HCT116 (cell line): ENCODE data around the gene MAP3K12. TPM values are rescaled to one million over a fixed set of nuclear protein-coding genes. Genes with fewer than 3 reads are reported as not detected.

Source experiments
- ATAC-seq: fragments of 200-7000 bp; cut with Tn5 transposase; 2 replicates; pipeline ENCODE4 v1.9.1; 2020; ENCODE audit warnings: mild to moderate bottlenecking, moderate library complexity
- BruUV-seq: library from RNA; stranded (reverse); fragments of 400-500 nt; replicated peaks from 2 replicates; lab custom pipeline; 2021; lab: Mats Ljungman, UMichigan
- CTCF ChIA-PET: fragments of 300-600 bp; sonication (Branson Sonifier 250); formaldehyde crosslinking; loops from one replicate; lab custom pipeline; 2021; ENCODE audit warnings: antibody characterized with exemption; lab: Charles Lee
- POLR2A ChIA-PET: fragments of 300-600, 350-600 bp; sonication (Branson Sonifier 250); formaldehyde crosslinking; loops from one replicate; lab custom pipeline; 2021; ENCODE audit warnings: antibody characterized with exemption; lab: Charles Lee
- RAD21 ChIA-PET, 2 experiments: fragments of 300-600 bp; sonication (Branson Sonifier 250); formaldehyde crosslinking; loops; one replicate each; lab custom pipeline; 2023; ENCODE audit warnings: low total read pairs in 2 of 2; ENCODE audit not compliant: uncharacterized antibody in 2 of 2, unreplicated experiment in 2 of 2, low non-redundant PET in 1 of 2; lab: Charles Lee
- DNase-seq: peaks from one replicate; pipeline ENCODE4 v3.0.0-alpha.2; 2010; ENCODE audit warnings: low read depth, low spot score
- H2AFZ ChIP-seq: fragments of 200-600 bp; shearing (Covaris generic), sonication (generic); 2 replicates; pipeline ENCODE4 v1.6.1; 2017; ENCODE audit warnings: low read depth, mixed run types, mixed read lengths, antibody characterized with exemption, low read length; ENCODE audit not compliant: poor library complexity, severe bottlenecking
- H3K27ac ChIP-seq: 2 replicates; pipeline ENCODE4 v1.5.1; 2012; ENCODE audit warnings: low read depth, low read length
- H3K27me3 ChIP-seq: fragments of 200-600 bp; sonication (generic); 2 replicates; pipeline ENCODE4 v1.6.1; 2016; ENCODE audit warnings: mixed run types, low read length, mixed read lengths; ENCODE audit not compliant: insufficient read depth
- H3K36me3 ChIP-seq, 2 experiments: fragments of 200-500 bp in 1 of 2; fragments of 200-600 bp in 1 of 2; sonication (Bioruptor generic) in 1 of 2; sonication (generic) in 1 of 2; 2 replicates each; pipeline versions ENCODE4 v1.5.1 to v1.6.1; 2014 to 2016; ENCODE audit warnings: low read length in 2 of 2, inconsistent platforms in 1 of 2, mixed read lengths in 1 of 2, mixed run types in 1 of 2; ENCODE audit not compliant: insufficient read depth in 2 of 2, control insufficient read depth in 1 of 2
- H3K4me1 ChIP-seq, 2 experiments: fragments of 200-600 bp in 1 of 2; sonication (generic) in 1 of 2; 2 replicates each; pipeline versions ENCODE4 v1.5.1 to v1.6.1; 2012 to 2017; ENCODE audit warnings: low read length in 2 of 2, inconsistent platforms in 1 of 2, mild to moderate bottlenecking in 1 of 2, mixed read lengths in 1 of 2, mixed run types in 1 of 2, moderate library complexity in 1 of 2; ENCODE audit not compliant: insufficient read depth in 2 of 2, control insufficient read depth in 1 of 2
- H3K4me2 ChIP-seq: fragments of 200-600 bp; sonication (generic); 2 replicates; pipeline ENCODE4 v1.6.1; 2017; ENCODE audit warnings: mixed run types, low read length, mixed read lengths
- H3K4me3 ChIP-seq, 2 experiments: fragments of 200-600 bp in 1 of 2; sonication (generic) in 1 of 2; replicated peaks in 1 of 2; 2 replicates each; pipeline ENCODE4 v1.5.1; 2011 to 2016; ENCODE audit warnings: low read length in 2 of 2, control low read depth in 1 of 2, low read depth in 1 of 2, mild to moderate bottlenecking in 1 of 2, mixed read lengths in 1 of 2, mixed run types in 1 of 2
- H3K79me2 ChIP-seq: fragments of 200-600 bp; sonication (generic); 2 replicates; pipeline ENCODE4 v1.6.1; 2017; ENCODE audit warnings: mild to moderate bottlenecking, mixed run types, low read length, moderate library complexity, mixed read lengths; ENCODE audit not compliant: insufficient read depth
- H3K9ac ChIP-seq: fragments of 200-600 bp; sonication (generic); 2 replicates; pipeline ENCODE4 v1.6.1; 2016; ENCODE audit warnings: low read length, mixed read lengths
- H3K9me2 ChIP-seq: fragments of 200-600 bp; sonication (generic), shearing (Covaris generic); 2 replicates; pipeline ENCODE4 v1.6.1; 2017; ENCODE audit warnings: mixed run types, mild to moderate bottlenecking, moderate library complexity; ENCODE audit not compliant: insufficient read depth
- H3K9me3 ChIP-seq, 2 experiments: fragments of 200-500 bp in 1 of 2; fragments of 200-600 bp in 1 of 2; sonication (Bioruptor generic) in 1 of 2; sonication (generic) in 1 of 2; 2 replicates each; pipeline ENCODE4 v1.6.1; 2014 to 2017; ENCODE audit warnings: low read length in 2 of 2, mixed read lengths in 2 of 2, inconsistent platforms in 1 of 2, low read depth in 1 of 2, mild to moderate bottlenecking in 1 of 2, mixed run types in 1 of 2, moderate library complexity in 1 of 2; ENCODE audit not compliant: control insufficient read depth in 1 of 2, insufficient read depth in 1 of 2
- H4K20me1 ChIP-seq: fragments of 200-600 bp; sonication (generic), shearing (Covaris generic); 2 replicates; pipeline ENCODE4 v1.6.1; 2017; ENCODE audit warnings: mixed run types, mild to moderate bottlenecking, moderate library complexity; ENCODE audit not compliant: insufficient read depth
- CEBPB ChIP-seq: IDR thresholded peaks from 2 replicates; pipeline ENCODE4 v1.6.1; 2012; ENCODE audit warnings: low read depth
- EZH2 ChIP-seq: fragments of 200-600 bp; sonication (generic); IDR thresholded peaks from 2 replicates; pipeline ENCODE4 v1.6.1; 2017; ENCODE audit warnings: antibody characterized with exemption, mixed run types
- FOSL1 ChIP-seq: IDR thresholded peaks from 2 replicates; pipeline ENCODE4 v1.6.1; 2012; ENCODE audit warnings: low read depth
- POLR2A ChIP-seq: IDR thresholded peaks from 2 replicates; pipeline ENCODE4 v1.7.0; 2011; ENCODE audit warnings: borderline replicate concordance; ENCODE audit not compliant: insufficient read depth, insufficient read length; ENCODE audit errors: extremely low read depth
- POLR2AphosphoS5 ChIP-seq: IDR thresholded peaks from 2 replicates; pipeline ENCODE4 v1.6.1; 2011; ENCODE audit warnings: mild to moderate bottlenecking, low read depth, low read length, moderate library complexity
- RAD21 ChIP-seq: IDR thresholded peaks from 2 replicates; pipeline ENCODE4 v1.6.1; 2012; ENCODE audit warnings: low read depth, mild to moderate bottlenecking
- SRF ChIP-seq: IDR thresholded peaks from 2 replicates; pipeline ENCODE4 v1.6.1; 2012; ENCODE audit warnings: low read depth
- TCF7L2 ChIP-seq: IDR thresholded peaks from 2 replicates; pipeline ENCODE4 v1.7.0; 2011; ENCODE audit warnings: borderline replicate concordance, inconsistent platforms; ENCODE audit not compliant: insufficient read depth, insufficient read length; ENCODE audit errors: extremely low read depth
- ZFX ChIP-seq: fragments of 450-650 bp; IDR thresholded peaks from 2 replicates; pipeline ENCODE4 v1.6.1; 2017
- ZNF274 ChIP-seq: fragments of 200-500 bp; sonication (Bioruptor generic); IDR thresholded peaks from 2 replicates; pipeline ENCODE4 v1.6.1; 2014; ENCODE audit warnings: mild to moderate bottlenecking, low read depth, low read length, inconsistent platforms
- intact Hi-C: fragments of 100-400 bp; cut with micrococcal nuclease; formaldehyde crosslinking; loops from 2 replicates; pipeline ENCODE4 v1.10.0; 2022
- total RNA-seq: library from RNA; stranded (reverse); gene quantifications from one replicate; pipeline ENCODE4 v1.2.1, GENCODE V29; 2021; ENCODE audit not compliant: unreplicated experiment

MAP3K12 gene
- total RNA-seq, 1 experiment from 2014 or later: 16.3 TPM

- no peaks in the 10 kb centered on the region for H4K20me1 ChIP-seq
- H3K27me3 ChIP-seq: no peaks in the 10 kb centered on the region
- no peak overlapping the region for H3K27ac ChIP-seq
- CTCF ChIA-PET: no interaction called here
- peaks cover 5 to 22% of the 10 kb centered on the region in 2 experiments for H3K4me1 ChIP-seq
- DNase-seq (no peak), ATAC-seq (no peak)
- RAD21 ChIA-PET: no interaction called here
- H3K79me2 ChIP-seq: peaks cover 16% of the 10 kb centered on the region
- POLR2A ChIA-PET: no interaction called here
- H2AFZ ChIP-seq: no peak overlapping the region
- no peaks in the 10 kb centered on the region for H3K9me2 ChIP-seq
- peaks cover under 1 to 9% of the 10 kb centered on the region in 2 experiments; a peak in 3 of 4 replicates for H3K36me3 ChIP-seq
- H3K4me2 ChIP-seq: no peak overlapping the region
- no peaks in the 10 kb centered on the region for H3K9me3 ChIP-seq
- intact Hi-C loops: no loop called here
- TF ChIP-seq EZH2 (no peak), POLR2AphosphoS5 (no peak), CEBPB (no peak)
- BruUV-seq: no TSS peak
- no peak overlapping the region for H3K4me3 ChIP-seq
- H3K9ac ChIP-seq: no peak overlapping the region
Observed at GRCh38 chr12:53505086-53505485, 5.8 kb upstream of the MAP3K12 start.

- H3K4me3 ChIP-seq: no peak overlapping the region
- CTCF ChIA-PET: no interaction called here
- BruUV-seq: no TSS peak
- no peak overlapping the region for H3K27ac ChIP-seq
- H3K36me3 ChIP-seq: peaks cover 0 to 9% of the 10 kb centered on the region in 2 experiments; a peak in 3 of 4 replicates
- no peaks in the 10 kb centered on the region for H3K9me3 ChIP-seq
- H3K4me2 ChIP-seq: no peak overlapping the region
- TF ChIP-seq CEBPB: no peak
- TF ChIP-seq ZFX: no peak
- no peak for TF ChIP-seq RAD21
- TF ChIP-seq SRF: no peak
- TF ChIP-seq ZNF274: no peak
- TF ChIP-seq POLR2A: no peak
- no peak for TF ChIP-seq TCF7L2
- TF ChIP-seq EZH2: no peak
- no peak for TF ChIP-seq FOSL1
- TF ChIP-seq, all 23 proteins: peak for 0
- H4K20me1 ChIP-seq: no peaks in the 10 kb centered on the region
- H3K79me2 ChIP-seq: peaks cover 16% of the 10 kb centered on the region
- H3K27me3 ChIP-seq: no peaks in the 10 kb centered on the region
- intact Hi-C loops: no loop called here
- ChIA-PET RAD21 (no interaction called here), POLR2A (no interaction called here)
- no peak overlapping the region for H3K9ac ChIP-seq
- H2AFZ ChIP-seq: no peak overlapping the region
- no peak for ATAC-seq
- H3K4me1 ChIP-seq: peaks cover 5 to 28% of the 10 kb centered on the region in 2 experiments
- H3K9me2 ChIP-seq: no peaks in the 10 kb centered on the region
- no peak for DNase-seq
Observed at GRCh38 chr12:53504004-53504920, 5.0 kb upstream of the MAP3K12 start.
